Mammary epithelial cell (primary cell): Measurements from ENCODE around the gene DOK7.

Experiments used
- EZH2 ChIP-seq: IDR thresholded peaks from 2 replicates; pipeline ENCODE4 v1.6.1; 2012; ENCODE audit warnings: low read length, inconsistent platforms, borderline replicate concordance
- TF ChIP-seq, protein P1 (sequence below), 2 donors: IDR thresholded peaks in 1 of 2; conservative IDR thresholded peaks in 1 of 2; 2 replicates each; pipeline ENCODE4 v1.5.1; 2011 to 2012; ENCODE audit warnings: inconsistent platforms in 2 of 2, low read length in 2 of 2, mild to moderate bottlenecking in 2 of 2, control low read depth in 1 of 2, low read depth in 1 of 2; ENCODE audit not compliant: insufficient read depth in 1 of 2; ENCODE audit errors: extremely low read depth in 1 of 2

DNA sequence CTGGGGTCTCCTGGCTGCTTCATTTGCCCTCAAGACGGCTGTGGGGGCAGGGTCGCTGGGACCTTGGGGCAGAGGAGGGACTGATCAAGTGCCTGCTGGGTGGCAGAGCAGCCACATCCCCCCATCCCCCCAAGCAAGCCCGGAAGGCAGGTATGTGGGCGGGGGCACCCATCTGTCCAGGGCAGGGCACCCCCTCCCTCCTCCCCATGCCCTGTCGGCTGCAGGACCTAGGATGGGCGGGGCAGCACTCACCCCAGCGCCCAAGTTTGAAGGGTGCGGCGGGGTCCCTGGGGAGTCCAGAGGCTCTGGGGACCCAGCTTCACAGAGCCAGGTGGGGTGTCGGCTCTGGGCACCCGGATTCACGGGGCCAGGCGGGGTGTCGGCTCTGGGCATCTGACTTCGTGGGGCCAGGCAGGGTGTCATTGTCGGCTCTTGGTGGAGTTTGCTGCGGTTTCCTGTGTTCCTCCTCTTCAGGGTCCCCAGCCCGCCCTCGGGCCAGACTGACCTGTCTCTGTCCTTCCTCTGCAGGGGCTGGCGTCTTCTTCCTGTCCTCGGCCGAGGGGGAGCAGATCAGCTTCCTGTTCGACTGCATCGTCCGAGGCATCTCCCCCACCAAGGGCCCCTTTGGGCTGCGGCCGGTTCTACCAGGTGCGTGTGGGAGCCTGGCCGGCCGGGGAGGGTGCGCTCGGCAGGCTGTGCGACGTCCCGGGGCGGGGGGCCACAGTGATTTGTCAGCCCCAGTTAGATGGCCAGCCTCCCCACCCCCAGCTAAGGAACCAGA, 22.1 kb downstream of the DOK7 start:
- TF ChIP-seq EZH2: no peak
- TF ChIP-seq, protein P1, sequence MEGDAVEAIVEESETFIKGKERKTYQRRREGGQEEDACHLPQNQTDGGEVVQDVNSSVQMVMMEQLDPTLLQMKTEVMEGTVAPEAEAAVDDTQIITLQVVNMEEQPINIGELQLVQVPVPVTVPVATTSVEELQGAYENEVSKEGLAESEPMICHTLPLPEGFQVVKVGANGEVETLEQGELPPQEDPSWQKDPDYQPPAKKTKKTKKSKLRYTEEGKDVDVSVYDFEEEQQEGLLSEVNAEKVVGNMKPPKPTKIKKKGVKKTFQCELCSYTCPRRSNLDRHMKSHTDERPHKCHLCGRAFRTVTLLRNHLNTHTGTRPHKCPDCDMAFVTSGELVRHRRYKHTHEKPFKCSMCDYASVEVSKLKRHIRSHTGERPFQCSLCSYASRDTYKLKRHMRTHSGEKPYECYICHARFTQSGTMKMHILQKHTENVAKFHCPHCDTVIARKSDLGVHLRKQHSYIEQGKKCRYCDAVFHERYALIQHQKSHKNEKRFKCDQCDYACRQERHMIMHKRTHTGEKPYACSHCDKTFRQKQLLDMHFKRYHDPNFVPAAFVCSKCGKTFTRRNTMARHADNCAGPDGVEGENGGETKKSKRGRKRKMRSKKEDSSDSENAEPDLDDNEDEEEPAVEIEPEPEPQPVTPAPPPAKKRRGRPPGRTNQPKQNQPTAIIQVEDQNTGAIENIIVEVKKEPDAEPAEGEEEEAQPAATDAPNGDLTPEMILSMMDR (conservative IDR thresholded peaks at IDR 0.05 in 1 of 2, IDR thresholded peaks at IDR 0.05 in 1 of 2; ENCODE audit: extremely low read depth in 1 of 2, insufficient read depth in 1 of 2, low read depth in 1 of 2, low read length in 2 of 2): no peak
